NCI-H2029 (cell line): ENCODE measurements around the gene MEI1.
A peak's percentile ranks its signal among the peaks of the same experiment; 100 is the strongest.
"Not testable (repeated sequence)": the region's sequence is repeated elsewhere in the genome, so short reads cannot be mapped to it uniquely, and the experiment has no call there.

ENCODE experiments used
- DNase-seq: peaks from one replicate; lab custom pipeline; 2025; lab: John Stamatoyannopoulos, UW

MEI1 gene

DNA sequence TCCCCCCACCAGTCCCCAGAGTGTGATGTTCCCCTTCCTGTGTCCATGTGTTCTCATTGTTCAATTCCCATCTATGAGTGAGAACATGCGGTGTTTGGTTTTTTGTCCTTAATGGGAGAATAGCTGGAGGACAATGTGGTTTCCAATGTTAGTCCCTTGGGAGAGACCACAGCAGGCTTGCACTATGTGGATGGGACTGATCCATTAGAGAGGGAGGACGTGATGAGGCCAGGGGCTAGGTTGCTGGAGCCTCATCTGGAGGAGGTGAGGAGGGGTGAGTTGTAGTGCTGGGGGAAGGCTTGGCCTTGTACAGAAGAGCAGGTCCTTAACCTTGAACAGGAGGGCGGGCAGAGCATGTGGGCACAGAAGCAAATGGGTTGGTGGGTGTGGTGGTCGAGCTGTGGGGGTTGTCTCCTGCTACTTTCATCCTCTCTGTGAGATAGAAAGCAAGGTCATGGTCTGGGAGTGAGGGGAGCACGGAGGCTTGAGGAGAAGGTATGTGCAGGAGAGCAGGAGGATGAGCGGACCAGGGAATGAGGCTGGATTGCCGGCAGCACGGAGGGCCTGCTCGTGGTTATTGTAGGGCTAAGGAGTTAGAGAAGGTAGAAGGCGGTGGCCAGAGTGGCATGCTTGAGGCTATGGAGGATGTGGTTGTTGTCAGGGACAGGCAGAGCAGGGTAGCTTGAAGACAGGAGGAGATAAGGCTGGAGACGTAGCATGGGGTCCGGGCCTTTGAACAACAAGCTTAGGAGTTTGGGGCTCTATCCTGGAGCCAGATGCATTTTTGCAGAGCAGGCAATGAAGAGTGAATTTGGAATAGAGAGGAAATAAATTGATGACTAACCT lies 122.4 kb downstream of the MEI1 start:
- DNase-seq = no peak

DNA sequence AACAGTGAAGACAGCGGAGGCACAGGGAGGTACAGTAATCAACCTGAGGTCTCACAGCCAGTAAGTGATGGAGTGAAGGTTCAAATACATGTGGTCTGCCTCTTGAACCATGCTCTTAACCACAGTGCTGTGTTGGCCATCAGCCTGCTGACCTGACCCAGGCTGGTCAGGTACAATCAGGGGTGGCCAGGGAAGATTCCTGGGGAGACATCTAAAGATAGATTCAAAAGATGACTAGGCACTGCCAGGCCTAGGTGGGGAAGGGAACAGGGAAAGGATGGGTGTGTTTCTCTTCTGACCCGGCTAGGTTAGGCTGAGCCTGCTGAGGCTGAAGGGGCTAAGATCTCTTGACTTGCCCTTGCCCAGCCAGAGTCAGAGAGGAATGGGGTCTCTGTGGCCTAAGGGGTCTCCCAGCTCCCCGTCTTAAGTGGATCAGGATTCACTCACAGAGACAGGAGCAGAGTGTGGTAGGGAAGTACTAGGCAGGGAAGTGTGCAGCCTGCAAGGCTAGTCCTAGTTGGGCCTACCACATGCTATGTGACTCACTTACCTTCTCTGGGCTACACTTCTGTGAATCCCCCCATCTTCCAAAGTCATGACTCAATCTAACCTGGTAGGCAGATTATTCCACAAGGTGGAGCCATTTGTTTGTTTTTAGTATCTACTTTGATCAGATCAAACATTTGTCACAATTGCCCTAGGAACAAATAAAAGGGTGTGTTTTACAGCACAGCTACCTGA lies 123.2 kb downstream of the MEI1 start:
- peak; percentile 36 for DNase-seq

DNA sequence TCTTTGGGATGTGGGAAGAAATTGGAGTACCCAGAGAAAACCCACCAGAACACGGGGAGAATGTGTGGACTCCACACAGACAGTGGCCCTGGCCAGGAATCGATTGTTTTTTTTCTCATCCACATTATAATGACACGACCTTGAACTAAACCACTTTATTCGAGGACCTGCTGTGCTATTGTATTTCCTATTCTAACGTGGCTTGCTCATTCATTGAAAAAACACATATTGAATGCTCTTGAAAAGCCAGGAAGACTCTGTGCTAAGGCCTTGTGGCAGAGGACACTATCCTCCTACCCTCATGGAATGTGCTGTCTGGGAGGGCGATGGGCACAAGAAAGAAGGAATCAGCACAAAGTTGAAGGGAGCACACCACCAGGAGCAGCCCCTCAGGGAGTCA lies 124.5 kb downstream of the MEI1 start:
- DNase-seq = no peak

DNA sequence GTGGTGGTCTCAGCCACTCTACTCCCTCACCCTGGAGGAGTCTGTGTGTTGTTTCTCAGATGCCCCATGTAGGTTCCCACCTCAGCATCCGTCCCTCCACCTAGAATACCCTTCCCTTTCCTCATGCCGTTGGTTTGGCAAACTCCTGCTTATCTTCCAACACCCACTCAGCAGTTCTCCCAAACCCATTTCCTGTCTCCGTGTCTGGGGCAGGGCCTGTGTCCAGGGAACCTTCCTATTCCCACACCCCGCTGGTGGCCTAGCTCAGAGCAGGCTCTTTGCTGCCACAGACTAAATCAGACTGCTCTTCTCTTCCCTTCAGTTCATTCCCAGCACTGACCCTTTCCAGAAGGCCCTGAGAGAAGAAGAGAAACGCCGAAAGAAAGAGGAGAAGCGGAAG lies 126.1 kb downstream of the MEI1 start:
- no peak for DNase-seq

DNA sequence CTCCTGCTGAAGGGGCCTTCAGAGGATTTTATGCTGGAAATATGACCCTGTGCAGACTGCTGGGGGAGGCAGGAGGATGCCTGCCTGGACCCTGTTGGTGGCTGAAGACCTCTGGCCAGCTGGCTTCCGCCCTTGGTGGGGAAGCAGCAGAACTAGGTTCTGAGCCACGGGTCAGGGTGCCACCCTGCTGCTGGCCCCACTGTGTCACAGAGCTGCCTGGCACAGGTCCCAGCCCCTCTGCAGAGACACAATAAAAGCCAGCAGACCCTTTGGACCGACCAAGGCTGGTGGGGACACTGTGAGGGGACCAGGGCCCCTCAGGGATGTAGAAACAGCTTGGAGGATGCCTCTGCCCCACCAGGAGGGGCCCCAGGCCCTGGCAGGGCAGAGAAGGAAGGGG lies 126.7 kb downstream of the MEI1 start:
- no peak for DNase-seq

DNA sequence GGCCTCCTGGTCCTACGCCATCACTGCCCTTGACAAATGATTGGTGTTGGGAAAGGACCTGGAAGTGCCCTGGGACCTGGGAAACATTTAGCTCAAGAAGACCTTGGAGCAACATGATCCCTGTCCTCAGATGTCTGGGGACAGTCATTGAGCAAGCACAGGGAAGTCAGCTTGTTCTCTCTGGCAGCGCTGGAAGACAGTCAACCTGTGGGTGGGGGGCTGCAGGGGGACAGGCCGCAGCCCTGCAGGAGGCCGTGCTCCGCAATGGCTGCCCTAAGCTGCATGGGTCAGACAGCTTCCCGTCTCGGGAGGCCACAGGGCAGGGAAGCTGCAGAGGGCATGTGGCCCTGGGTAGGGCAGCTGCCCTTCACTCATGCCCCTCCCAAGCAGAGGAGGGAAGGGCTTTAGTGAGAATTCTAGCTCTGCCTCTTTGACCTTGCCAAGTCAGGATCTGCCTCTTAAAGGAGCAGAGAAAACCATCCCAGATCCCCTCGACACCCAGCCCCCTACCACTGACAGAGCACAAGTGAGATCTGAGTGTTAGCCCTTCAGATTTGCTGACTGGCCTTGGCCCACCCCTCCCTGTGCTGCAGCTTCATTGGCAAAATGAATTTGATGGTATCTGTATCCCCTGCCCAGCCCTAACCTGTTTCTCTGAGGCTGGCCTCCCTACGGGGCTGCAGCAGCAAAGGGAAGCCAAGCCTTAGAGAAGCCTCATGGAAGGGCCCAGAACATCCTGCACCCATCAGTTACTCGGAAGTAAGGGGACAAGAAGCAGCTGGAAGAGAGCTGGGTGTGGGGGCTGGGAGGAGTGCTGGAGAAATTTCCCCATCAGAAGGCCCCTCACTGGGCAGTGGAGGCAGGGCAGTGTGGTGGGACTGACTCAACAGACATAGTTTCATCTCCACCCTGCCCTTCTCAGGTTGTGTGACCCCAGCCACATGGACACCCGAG lies 127.4 kb downstream of the MEI1 start:
- DNase-seq = no peak

DNA sequence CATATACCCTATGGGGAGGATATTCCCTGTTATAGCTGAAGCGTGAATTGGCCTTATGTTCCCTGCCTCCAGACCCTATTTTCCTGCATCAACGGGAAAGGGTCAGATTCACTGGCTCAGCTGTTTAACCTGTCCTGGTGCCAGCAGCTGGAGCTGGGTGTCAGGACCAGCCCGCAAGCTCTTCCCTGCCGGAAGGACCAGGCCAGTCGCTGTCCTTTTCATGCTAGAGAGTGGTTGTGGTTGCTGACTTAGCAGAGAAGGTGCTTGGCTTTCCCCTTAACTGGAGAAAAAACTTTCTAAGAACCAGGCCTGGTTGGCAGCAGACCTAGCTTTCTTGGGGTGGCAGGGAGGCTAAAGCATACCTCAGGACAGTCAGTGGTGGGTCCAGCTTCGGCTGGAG lies 128.4 kb downstream of the MEI1 start:
- DNase-seq = no peak

DNA sequence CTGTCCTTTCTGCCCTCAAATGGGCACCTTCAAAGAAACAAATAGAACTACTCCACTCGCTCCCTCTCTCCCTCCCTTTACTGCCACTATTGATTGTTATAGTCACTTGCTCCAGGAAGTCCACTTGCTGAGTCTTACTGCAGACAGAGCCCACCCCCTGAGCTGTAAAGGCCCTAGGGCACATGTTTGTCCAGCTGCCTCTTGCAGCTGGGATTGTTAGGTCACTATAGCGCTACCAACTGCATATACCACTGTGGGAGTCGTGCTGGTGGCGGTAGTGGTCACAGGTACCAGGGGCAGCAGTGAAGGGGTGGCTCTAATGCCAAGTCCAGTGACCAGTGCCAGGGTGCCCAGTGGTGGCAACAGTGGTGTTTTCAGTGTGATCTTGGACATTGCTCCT lies 129.2 kb downstream of the MEI1 start:
- peak; percentile 62 for DNase-seq

DNA sequence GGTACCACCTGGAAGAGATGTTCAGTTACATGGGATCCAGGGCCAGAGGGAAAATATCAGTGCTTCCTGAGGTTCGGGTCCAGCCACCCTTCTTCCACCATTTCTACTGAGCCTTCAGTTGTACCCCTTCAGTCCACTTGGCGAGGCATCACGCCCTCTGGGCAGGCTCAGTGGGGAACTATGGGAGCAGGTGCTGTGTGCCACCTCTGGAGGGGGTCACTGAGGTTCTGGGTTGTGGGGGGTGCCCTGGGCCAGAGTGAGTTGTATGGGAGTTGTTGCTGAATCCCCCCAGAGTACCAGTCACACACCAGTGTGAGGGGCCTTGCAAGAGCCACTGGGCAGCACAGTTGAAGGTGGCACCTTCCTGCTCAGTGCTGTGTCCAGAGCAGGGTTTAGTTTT lies 130.9 kb downstream of the MEI1 start:
- DNase-seq = no peak

DNA sequence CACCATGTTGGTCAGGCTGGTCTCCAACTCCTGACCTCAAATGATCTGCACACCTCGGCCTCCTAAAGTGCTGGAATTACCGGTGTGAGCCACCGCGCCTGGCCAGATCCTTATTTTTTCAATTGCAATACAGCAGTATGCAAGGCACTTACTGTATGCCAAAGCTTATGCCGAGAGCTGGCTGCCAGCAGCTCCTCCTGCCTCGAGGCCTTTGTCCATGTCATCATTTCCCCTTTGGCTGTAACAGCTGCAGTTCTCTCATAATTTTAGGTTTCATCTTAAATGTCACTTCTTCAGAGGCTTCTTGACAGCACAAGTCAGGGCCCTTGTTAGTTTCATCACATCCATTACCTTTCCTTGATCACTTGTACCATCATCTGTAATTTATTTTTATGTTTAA lies 132.1 kb downstream of the MEI1 start:
- DNase-seq = no peak

DNA sequence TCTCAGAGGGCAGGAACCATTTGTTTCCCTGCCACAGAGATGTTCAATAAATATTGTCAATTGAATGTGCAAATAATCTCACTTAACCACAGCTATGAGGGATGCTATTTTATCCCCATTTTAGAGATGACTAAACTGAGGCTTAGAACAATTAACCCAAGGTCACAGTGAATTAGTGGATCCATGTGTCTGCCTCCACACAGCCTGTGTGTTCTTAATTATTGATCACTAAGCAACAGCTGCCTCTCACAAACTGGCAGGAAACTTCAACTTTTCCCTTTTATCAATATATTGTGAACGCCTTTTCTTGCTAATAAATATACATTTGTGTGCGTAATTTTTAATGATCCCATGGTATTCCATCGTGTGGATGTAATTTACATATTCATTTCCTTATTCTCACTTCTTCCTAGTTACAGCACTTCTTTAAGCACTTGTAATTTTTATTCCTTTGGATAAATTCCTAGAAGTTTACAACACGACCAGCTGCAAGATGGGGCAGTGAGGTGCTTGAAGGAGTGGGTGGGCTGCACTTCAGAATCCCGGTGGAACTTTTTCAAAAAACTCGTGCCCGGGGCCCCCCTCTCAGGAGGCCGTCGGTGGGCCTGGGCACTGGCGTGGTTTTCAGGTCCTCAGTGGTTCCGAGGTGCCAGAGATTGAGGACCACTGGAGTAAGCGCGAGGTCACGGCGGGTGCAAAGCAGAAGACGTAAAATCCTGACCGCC lies 132.7 kb downstream of the MEI1 start:
- DNase-seq = no peak

DNA sequence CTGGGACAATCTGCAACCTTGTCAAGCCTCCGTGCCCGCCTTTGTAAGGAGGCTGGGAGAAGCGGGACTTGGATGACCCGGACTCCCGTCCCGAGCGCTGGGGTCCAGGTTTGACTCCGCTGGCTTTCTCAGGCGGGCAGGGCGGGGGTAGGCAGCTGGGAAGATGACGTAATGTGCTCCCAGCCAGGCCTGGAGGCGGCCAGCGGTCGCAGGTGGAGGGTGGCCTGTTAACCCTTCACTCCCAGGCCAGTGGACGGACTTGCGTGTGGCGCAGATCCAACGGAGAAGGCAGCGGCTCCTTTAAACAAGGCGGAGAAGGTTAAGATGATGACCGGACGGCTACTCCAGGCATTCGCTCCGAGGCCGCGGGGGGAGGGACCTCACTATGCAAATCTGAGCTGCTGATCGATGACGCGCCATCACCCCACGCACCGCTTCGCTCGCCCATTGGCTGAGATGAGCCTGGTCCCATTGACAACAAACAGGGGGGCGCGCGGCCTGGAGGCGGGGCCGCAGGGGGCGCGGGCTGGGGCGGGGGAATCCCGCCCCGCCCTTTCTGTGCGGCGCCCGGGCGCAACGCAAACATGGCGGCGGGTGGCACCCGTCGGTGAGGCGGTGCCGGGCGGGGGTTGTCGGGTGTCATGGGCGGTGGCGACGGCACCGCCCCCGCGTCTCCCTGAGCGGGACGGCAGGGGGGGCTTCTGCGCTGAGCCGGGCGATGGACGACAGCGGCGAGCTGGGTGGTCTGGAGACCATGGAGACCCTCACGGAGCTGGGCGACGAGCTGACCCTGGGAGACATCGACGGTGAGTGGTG lies 133.5 kb downstream of the MEI1 start, which contains the start of gene SREBF2:
SREBF2 (plus strand) TSS at position 553 of the 816 bp plus-strand sequence; CDS start at position 719, 166 bp downstream.
- peak; percentile 96 for DNase-seq

DNA sequence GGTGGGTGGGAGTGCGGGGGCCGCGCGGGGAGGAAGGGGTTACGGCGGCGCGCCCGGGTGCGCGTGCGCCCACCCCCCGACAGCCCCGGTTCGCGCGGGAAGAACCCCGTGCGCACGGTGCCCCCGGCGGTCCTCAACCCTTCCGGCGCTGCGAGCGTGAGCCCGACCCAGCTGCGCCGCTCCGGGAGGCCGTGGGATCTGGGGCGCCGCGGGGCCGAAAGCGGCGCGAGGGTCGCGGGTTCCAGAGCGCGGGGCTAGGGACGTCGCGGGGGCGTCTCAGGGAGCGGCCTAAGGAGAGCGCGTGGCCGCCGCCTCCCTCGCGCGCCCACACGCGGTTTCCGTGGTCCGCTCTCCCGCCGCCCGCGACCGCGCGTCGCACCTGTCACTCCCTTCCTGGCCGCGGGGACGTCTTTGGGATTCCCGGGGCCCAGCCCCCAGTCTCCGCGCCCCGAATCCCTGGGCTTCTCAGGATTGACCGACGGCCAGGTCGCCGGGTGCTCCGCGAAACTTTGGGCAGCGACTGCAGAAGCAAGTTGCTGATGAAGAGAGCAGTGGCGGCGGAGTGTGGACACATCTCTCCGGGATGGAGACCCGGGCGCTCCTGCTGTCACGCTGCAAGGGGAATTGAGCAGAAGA lies 134.2 kb downstream of the MEI1 start:
- DNase-seq = no peak

DNA sequence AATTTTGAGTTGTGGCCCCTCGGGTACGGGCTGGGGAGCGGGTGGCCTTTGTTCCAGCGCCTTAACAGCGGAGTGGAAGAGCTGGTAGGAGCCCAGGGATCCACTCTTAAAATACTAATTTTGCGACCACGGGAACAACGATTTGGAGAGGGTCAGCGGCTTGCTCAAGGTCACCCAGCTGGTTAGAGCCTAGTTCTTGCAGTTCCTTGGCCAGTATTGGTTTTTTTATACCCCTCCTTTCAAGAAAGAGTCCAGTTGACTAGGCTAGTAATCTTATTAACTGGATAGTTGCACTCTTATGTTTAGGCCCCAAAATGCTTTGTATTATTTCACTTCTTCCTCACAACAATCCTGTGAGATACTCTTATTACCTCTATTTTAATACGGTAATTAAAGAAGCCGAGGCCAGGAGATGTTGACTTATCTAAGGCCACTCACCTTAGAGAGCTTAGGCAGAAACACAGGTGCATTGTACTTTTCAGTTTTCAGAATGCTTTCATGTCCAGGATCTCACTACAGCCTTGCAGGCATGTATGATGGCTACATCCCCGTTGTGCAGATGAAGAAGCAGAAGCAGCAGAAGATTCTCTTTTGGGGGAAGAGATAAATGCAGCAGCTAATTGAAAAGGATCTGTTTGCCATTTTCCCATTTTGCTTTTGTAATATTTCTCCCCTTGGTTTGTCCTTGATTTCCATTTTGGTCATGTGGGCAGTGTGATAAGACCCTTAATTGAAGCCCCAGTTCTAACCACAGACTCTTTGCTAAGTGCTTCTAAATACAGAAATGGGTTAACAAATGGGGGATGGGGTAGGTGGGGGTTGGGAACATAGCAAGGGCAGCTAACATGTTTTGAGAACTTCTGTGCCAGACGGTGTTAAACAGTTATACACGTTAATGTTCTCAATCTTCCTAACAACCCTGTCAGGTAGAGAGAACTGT lies 135.0 kb downstream of the MEI1 start:
- DNase-seq = no peak

DNA sequence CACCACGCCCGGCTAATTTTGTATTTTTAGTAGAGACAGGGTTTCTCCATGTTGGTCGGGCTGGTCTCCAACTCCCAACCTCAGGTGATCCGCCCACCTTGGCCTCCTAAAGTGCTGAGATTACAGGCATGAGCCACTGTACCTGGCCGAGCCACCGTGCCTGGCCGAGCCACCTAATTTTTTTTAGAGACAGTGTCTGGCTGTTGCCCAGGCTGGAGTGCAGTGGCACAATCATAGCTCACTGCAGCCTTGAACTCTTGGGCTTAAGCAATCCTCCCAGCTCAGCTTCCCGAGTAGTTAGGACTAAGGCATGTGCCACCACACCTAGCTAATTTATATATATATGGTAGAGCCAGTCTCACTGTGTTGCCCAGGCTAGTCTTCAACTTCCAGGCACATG lies 136.2 kb downstream of the MEI1 start:
- DNase-seq = not testable (repeated sequence)

DNA sequence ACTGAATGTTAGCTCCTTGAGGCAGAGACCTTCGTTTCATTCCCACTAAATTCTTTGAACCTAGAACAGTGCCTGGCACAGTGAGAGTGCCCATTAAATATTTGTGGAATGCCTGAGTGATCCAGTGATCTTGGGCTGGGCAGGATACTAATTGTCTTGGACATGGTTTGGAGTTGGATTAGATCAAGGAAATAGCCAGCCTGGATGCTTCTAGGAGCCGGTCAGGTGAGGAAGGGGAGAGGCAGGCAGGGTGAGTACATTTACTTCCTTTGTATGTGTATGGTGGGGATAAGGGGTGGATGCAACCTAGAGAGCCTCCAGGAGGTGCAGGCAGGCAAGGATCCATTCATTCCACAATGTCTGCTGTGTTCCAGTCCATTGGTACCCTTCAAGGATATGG lies 137.2 kb downstream of the MEI1 start:
- no peak for DNase-seq

DNA sequence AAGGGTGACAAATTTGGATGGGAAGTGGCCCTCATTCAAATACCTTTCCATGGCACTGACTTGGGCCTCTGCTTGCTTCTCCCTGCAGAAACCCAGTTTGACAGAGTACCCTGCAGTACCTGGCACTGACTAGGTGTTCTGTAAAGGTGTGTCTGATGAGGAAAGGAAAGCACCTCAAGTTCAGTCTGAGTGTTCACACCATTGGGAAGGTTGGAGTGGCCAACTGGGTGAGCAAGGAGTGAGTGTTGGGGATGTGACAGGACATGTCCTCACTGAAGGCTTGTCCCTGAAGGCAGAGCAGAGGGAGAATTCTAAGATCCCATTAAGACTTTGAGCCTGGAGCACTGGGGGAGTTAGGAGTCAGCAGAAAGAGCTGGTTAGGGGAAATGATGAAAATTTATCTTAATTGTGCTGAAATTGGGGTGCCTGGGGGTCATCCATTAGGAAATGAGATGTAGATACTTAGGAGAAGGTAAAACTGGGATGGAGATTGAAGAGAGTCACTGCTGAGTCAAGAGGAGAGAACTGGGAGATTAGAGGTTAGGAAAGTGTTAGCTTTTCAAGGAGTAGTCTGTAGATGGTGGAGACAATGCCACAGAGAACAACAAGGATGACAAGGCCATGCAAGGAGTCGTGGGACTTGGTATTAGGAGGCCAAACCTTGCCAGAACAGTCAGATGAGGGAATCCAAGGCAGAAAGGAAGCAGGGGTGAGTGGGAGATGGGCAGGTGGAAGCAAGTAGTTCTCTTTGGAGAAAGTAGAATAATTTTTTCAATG lies 139.7 kb downstream of the MEI1 start:
- DNase-seq = no peak

DNA sequence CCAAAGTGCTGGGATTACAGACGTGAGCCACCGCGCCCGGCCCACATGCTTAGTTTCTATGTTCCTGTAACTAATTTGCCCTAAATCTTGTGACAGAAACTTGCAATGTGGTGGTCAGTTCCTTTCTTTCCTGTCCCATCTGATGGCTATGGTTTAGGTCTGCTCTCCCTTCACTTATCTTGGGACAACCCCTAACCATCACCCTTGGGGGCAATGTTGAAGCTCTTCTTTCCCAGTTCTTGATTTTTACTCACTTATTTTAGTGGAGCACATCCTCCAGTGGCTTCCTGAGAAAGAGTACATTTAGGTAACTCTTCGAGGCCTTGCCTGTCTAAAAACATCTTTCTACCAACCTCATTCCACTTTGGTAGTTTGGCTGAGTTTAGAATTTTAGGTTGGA lies 140.9 kb downstream of the MEI1 start:
- no peak for DNase-seq
